ENCODE data around the gene UST. TPM values are rescaled to one million over a fixed set of nuclear protein-coding genes. Genes with fewer than 3 reads are reported as not detected.
"Not testable (repeated sequence)": the region's sequence is repeated elsewhere in the genome, so short reads cannot be mapped to it uniquely, and the experiment has no call there.

Gene UST
- total RNA-seq, 2 experiments from 2014 or later: 1.2 to 1.5 TPM

- POLR2A ChIA-PET: interaction anchor here (0.8 kb wide), 1 partner anchor 29 kb away, joined by 3 read pairs; no protein-coding TSS in a partner anchor
- H3K4me3 Mint-ChIP-seq: no peak overlapping the region
- CTCF ChIA-PET: no interaction called here
- TF ChIP-seq, protein P1, sequence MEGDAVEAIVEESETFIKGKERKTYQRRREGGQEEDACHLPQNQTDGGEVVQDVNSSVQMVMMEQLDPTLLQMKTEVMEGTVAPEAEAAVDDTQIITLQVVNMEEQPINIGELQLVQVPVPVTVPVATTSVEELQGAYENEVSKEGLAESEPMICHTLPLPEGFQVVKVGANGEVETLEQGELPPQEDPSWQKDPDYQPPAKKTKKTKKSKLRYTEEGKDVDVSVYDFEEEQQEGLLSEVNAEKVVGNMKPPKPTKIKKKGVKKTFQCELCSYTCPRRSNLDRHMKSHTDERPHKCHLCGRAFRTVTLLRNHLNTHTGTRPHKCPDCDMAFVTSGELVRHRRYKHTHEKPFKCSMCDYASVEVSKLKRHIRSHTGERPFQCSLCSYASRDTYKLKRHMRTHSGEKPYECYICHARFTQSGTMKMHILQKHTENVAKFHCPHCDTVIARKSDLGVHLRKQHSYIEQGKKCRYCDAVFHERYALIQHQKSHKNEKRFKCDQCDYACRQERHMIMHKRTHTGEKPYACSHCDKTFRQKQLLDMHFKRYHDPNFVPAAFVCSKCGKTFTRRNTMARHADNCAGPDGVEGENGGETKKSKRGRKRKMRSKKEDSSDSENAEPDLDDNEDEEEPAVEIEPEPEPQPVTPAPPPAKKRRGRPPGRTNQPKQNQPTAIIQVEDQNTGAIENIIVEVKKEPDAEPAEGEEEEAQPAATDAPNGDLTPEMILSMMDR (IDR thresholded peaks at IDR 0.05): no peak
- ATAC-seq: no peak
- H3K27me3 Mint-ChIP-seq: no peaks in the 10 kb centered on the region
- no peaks in the 10 kb centered on the region for H3K36me3 Mint-ChIP-seq (ENCODE audit: low read depth)
- DNase-seq: no peak
- H3K4me1 Mint-ChIP-seq (ENCODE audit: low read depth): no peaks in the 10 kb centered on the region
- intact Hi-C loops (cut with micrococcal nuclease): no loop called here
- no peak overlapping the region for H3K27ac Mint-ChIP-seq
- H3K9me3 Mint-ChIP-seq: peaks cover 8% of the 10 kb centered on the region
Observed at GRCh38 chr6:148912252-148912651, 165.4 kb downstream of the UST start.

DNA sequence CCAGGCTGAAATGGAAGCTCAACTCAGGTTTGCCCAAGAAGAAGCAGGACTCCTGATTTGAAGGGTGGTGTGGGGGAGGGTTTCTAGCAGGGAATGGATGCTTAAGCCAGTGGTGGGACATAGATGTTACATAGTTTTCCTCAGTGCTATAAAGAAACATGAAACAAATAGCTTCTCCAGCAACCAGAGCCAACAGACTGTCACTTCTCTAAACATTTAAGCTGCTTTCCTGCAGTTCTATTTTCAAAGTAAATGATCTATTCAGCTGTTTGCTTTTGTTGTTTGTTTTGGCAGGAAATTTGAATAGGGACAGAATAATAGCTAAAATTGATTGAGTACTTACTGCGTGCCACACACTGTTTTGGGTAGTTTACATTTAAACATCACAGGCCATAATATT, 169.0 kb downstream of the UST start:
- DNase-seq (no peak), ATAC-seq (no peak)
- H3K4me3 Mint-ChIP-seq: no peak overlapping the region
- no peak overlapping the region for H3K27ac Mint-ChIP-seq
- intact Hi-C loops (cut with micrococcal nuclease): no loop called here
- peaks cover 13% of the 10 kb centered on the region for H3K9me3 Mint-ChIP-seq
- H3K36me3 Mint-ChIP-seq (ENCODE audit: low read depth): no peaks in the 10 kb centered on the region
- ChIA-PET CTCF (interaction anchor here (1.0 kb wide), 1 partner anchor 9 kb away, joined by 3 read pairs; no protein-coding TSS in a partner anchor), POLR2A (interaction anchor here (0.9 kb wide), 1 partner anchor 172 kb away, joined by 3 read pairs; no protein-coding TSS in a partner anchor)
- TF ChIP-seq, protein P1 (IDR thresholded peaks at IDR 0.05): no peak
- no peaks in the 10 kb centered on the region for H3K27me3 Mint-ChIP-seq
- H3K4me1 Mint-ChIP-seq (ENCODE audit: low read depth): no peaks in the 10 kb centered on the region

GRCh38 chr6:148916485-148916884, 169.7 kb downstream of the UST start:
- DNase-seq: peak; percentile 4
- intact Hi-C loops (cut with micrococcal nuclease); H3K4me3 Mint-ChIP-seq; H3K27ac Mint-ChIP-seq; H3K36me3 Mint-ChIP-seq (ENCODE audit: low read depth); H3K4me1 Mint-ChIP-seq (ENCODE audit: low read depth); H3K27me3 Mint-ChIP-seq: not testable (repeated sequence)
- ChIA-PET POLR2A (interaction anchor here (0.9 kb wide), 1 partner anchor 173 kb away, joined by 3 read pairs; no protein-coding TSS in a partner anchor), CTCF (interaction anchor here (1.0 kb wide), 1 partner anchor 9 kb away, joined by 3 read pairs; no protein-coding TSS in a partner anchor)
- H3K9me3 Mint-ChIP-seq: peaks cover 13% of the 10 kb centered on the region
- ATAC-seq: peak; percentile 51

- Mint-ChIP-seq H3K27ac (no peak overlapping the region), H3K27me3 (no peaks in the 10 kb centered on the region), H3K4me1 (ENCODE audit: low read depth) (no peaks in the 10 kb centered on the region), H3K4me3 (no peak overlapping the region), H3K9me3 (peaks cover under 1% of the 10 kb centered on the region), H3K36me3 (ENCODE audit: low read depth) (no peaks in the 10 kb centered on the region)
- ATAC-seq (no peak), DNase-seq (no peak)
- ChIA-PET POLR2A (no interaction called here), CTCF (interaction anchor here (0.7 to 1.6 kb wide), 3 partner anchors 8 to 346 kb away, joined by 3 to 5 read pairs (median 3); no protein-coding TSS in a partner anchor)
- intact Hi-C loops (cut with micrococcal nuclease): no loop called here
- TF ChIP-seq, protein P1 (IDR thresholded peaks at IDR 0.05): no peak
Observed at GRCh38 chr6:148924226-148925012, 177.6 kb downstream of the UST start.

DNA sequence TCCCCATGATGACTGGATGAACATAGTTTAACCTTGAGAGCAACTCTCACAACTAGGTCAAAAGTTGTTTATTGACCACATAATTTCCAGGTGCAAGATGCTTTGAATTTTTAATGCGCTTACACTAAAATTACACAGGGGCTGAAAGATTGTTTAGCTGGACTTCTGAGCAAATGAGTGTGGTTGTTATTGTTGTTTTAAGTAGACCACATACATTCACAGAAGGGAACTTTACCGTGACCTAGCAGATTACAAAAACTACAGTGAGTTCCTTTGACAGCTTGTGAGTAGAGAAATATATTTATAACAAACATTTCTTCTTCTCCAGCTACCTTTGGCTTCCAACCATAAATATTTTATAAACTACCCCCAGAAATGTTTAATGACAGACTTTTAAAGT, 178.9 kb downstream of the UST start:
- TF ChIP-seq, protein P1 (IDR thresholded peaks at IDR 0.05): no peak
- Mint-ChIP-seq H3K9me3 (no peaks in the 10 kb centered on the region), H3K4me1 (ENCODE audit: low read depth) (no peaks in the 10 kb centered on the region), H3K36me3 (ENCODE audit: low read depth) (no peaks in the 10 kb centered on the region), H3K4me3 (no peak overlapping the region), H3K27me3 (no peaks in the 10 kb centered on the region), H3K27ac (no peak overlapping the region)
- intact Hi-C loops (cut with micrococcal nuclease): no loop called here
- DNase-seq (no peak), ATAC-seq (no peak)
- ChIA-PET CTCF (interaction anchor here (1.3 kb wide), 1 partner anchor 13 kb away, joined by 4 read pairs; no protein-coding TSS in a partner anchor), POLR2A (interaction anchor here (0.7 kb wide), 1 partner anchor 120 kb away, joined by 3 read pairs; no protein-coding TSS in a partner anchor)

All from activated CD8-positive, alpha-beta T cell treated with anti-CD3 and anti-CD28 coated beads for 36 hours (primary cell).